Heart right ventricle (tissue), 16 donors: Measurements from ENCODE around the gene NRN1. TPM values are rescaled to one million over a fixed set of nuclear protein-coding genes. Genes with fewer than 3 reads are reported as not detected.

Experiments
- ATAC-seq, 8 donors: fragments of 200-7000 bp; cut with Tn5 transposase; one replicate each; pipeline ENCODE4 v1.9.1; 2020; ENCODE audit warnings: mild to moderate bottlenecking in 8 of 8, moderate library complexity in 8 of 8, moderate number of reproducible peaks in 1 of 8
- DNase-seq, 2 donors: peaks; one replicate each; pipeline ENCODE4 v3.0.0-alpha.2; 2020
- H3K27ac ChIP-seq, 10 donors: fragments of 200-600 bp; sonication (generic) in 2 of 10; one replicate each; pipeline versions ENCODE4 v1.5.0 to v1.8.0; 2020 to 2022; ENCODE audit warnings: mild to moderate bottlenecking in 3 of 10
- H3K27me3 ChIP-seq, 7 donors: fragments of 200-600 bp; one replicate each; pipeline ENCODE4 v1.8.0; 2021 to 2022; ENCODE audit warnings: mild to moderate bottlenecking in 2 of 7
- H3K36me3 ChIP-seq, 9 donors: fragments of 200-600 bp; sonication (generic) in 1 of 9; one replicate each; pipeline versions ENCODE4 v1.5.0 to v1.8.0; 2020 to 2022; ENCODE audit warnings: mild to moderate bottlenecking in 2 of 9
- H3K4me1 ChIP-seq, 9 donors: fragments of 200-600 bp; sonication (generic) in 1 of 9; one replicate each; pipeline versions ENCODE4 v1.5.0 to v1.8.0; 2020 to 2022; ENCODE audit warnings: mild to moderate bottlenecking in 4 of 9
- H3K4me3 ChIP-seq, 10 donors: fragments of 200-600 bp; sonication (generic) in 2 of 10; one replicate each; pipeline versions ENCODE4 v1.5.0 to v1.8.0; 2020 to 2022; ENCODE audit warnings: mild to moderate bottlenecking in 7 of 10, moderate library complexity in 2 of 10
- H3K9me3 ChIP-seq, 11 donors: fragments of 200-600 bp in 10 of 11; sonication (generic) in 2 of 11; one replicate each; pipeline versions ENCODE4 v1.5.0 to v1.8.0; 2013 to 2022; ENCODE audit warnings: mild to moderate bottlenecking in 2 of 11, control low read depth in 1 of 11, moderate library complexity in 1 of 11
- CTCF ChIP-seq, 9 donors: fragments of 200-600 bp; sonication (generic) in 2 of 9; IDR thresholded peaks; one replicate each; pipeline versions ENCODE4 v1.5.0 to v1.8.0; 2021 to 2022; ENCODE audit warnings: antibody characterized with exemption in 9 of 9, mild to moderate bottlenecking in 5 of 9, moderate library complexity in 1 of 9
- WGBS, 2 donors: extraction: QIAGEN DNeasy Blood & Tissue Kit; methylation state at CpG; one replicate each; pipeline ENCODE4 v1.1.7; 2013; ENCODE audit warnings: inconsistent platforms in 1 of 2; 5-methylcytosine and 5-hydroxymethylcytosine counted together
- intact Hi-C, 10 donors: fragments of 100-400 bp; cut with DNase I; formaldehyde crosslinking; loops; one replicate each; pipeline versions ENCODE4 v1.11.1 to v1.14.2; 2022
- polyA plus RNA-seq, 2 donors: library from polyadenylated mRNA; stranded (reverse); fragments of 200-250 nt; gene quantifications; one replicate each; pipeline ENCODE4 v1.2.3, GENCODE V29; 2013
- total RNA-seq, 10 donors: library from RNA; stranded (reverse); fragmentation: NEBNext Ultra II Directional in 3 of 10; extraction: Animal tissue kit (Norgen Biotek cat#: 25700) in 3 of 10; gene quantifications; one replicate each; pipeline versions ENCODE4 v1.2.1 to v1.2.4, GENCODE V29; 2021 to 2023
- donor health status: Arrhythmogenic right ventricular cardiomyopathy.
- donor health status: ischemic (EF 13 %, LVEDD 7.1; RV severe dilation, severe dysfunction).
- donor health status: healthy with polysubstance abuse.
- donor health status: DM: no; HTN: yes; CAD: no.
- donor health status: DM: no; HTN: no; CAD: no.
- donor health status: ischemic (EF 25% LVEDD 6.9; RV normal size, moderate dysfunction).
- donor health status: ischemic (EF 25% LVEDD 5.7; RV mildly dilated, moderate dysfunction).
- donor health status: healthy.
- donor health status: DM: yes; HTN: yes; CAD: no.
- donor health status: Ischemic cardiomyopathy.
- donor health status: ischemic (EF 35%, LVEDD 5.7; RV mildly dilated, moderate dysfunction).
- donor health status: nonischemic (EF 11% LVEDD 7.7; RV severe dilation, severe dysfunction).
- donor health status: DM: yes; HTN: yes; CAD: no.
- donor health status: PGD.
- donor health status: ischemic (EF 29% LVEDD 5.4; RV normal size, mild dysfunction).
- donor health status: nonischemic (EF 23%, LVEDD 6.1; RV moderate dilation, normal function).

NRN1 gene
- total and polyA plus RNA-seq, 12 donors: 7.1 to 24.4 (median 12.7) TPM

GRCh38 chr6:6005051-6006005 is 1.4 kb downstream of the NRN1 start:
- peaks cover 0 to 8% (median 0%) of the 10 kb centered on the region in 9 donors for H3K36me3 ChIP-seq
- no peaks in the 10 kb centered on the region for H3K9me3 ChIP-seq
- peak overlapping the region in 7 of 10 donors; percentile 72 to 91 (median 85) for H3K27ac ChIP-seq
- no peak for TF ChIP-seq CTCF (IDR thresholded peaks at IDR 0.05)
- ATAC-seq (no peak), DNase-seq (no peak)
- WGBS, 2 donors: 6 to 8% methylated on average over 13 of the region's 13 CpGs
- intact Hi-C loops: loop anchor here in 1 of 10 donors (10.0 kb wide), 1 partner anchor 659 kb away; no protein-coding TSS in a partner anchor
- H3K27me3 ChIP-seq: peaks cover 29 to 100% (median 99%) of the 10 kb centered on the region in 7 donors
- H3K4me1 ChIP-seq: peaks cover 15 to 80% (median 50%) of the 10 kb centered on the region in 9 donors
- H3K4me3 ChIP-seq: peak overlapping the region; percentile 27 to 67 (median 56)

- TF ChIP-seq CTCF (IDR thresholded peaks at IDR 0.05): no peak
- Histone ChIP-seq H3K4me1 (peaks cover 15 to 87% (median 51%) of the 10 kb centered on the region in 9 donors), H3K36me3 (peaks cover 0 to 8% (median 0%) of the 10 kb centered on the region in 9 donors), H3K4me3 (peak overlapping the region; percentile 30 to 67 (median 56)), H3K27me3 (peaks cover 29 to 100% (median 99%) of the 10 kb centered on the region in 7 donors), H3K27ac (peak overlapping the region in 9 of 10 donors; percentile 73 to 91 (median 81)), H3K9me3 (no peaks in the 10 kb centered on the region)
- ATAC-seq (no peak), DNase-seq (no peak)
- WGBS, 2 donors: 5 to 8% methylated on average over 37 of the region's 37 CpGs
- intact Hi-C loops: loop anchor here in 1 of 10 donors (10.0 kb wide), 1 partner anchor 660 kb away; no protein-coding TSS in a partner anchor
Observed at GRCh38 chr6:6004390-6004995, 2.2 kb downstream of the NRN1 start.

GRCh38 chr6:6003621-6004366 is 2.9 kb downstream of the NRN1 start:
- 2 to 3% methylated on average over 63 to 64 of the region's 64 CpGs for WGBS, 2 donors
- peak overlapping the region; percentile 30 to 67 (median 56) for H3K4me3 ChIP-seq
- H3K4me1 ChIP-seq: peaks cover 19 to 87% (median 51%) of the 10 kb centered on the region in 9 donors
- peaks cover 30 to 100% (median 99%) of the 10 kb centered on the region in 7 donors for H3K27me3 ChIP-seq
- ATAC-seq (peak in 3 of 8 donors; percentile 2 to 35 (median 23)), DNase-seq (peak; percentile 34 to 47)
- peak overlapping the region in 9 of 10 donors; percentile 73 to 91 (median 81) for H3K27ac ChIP-seq
- TF ChIP-seq CTCF (IDR thresholded peaks at IDR 0.05): peak in 1 of 9 donors; percentile 12
- H3K36me3 ChIP-seq: peaks cover 0 to 8% (median 0%) of the 10 kb centered on the region in 9 donors
- H3K9me3 ChIP-seq: no peaks in the 10 kb centered on the region
- intact Hi-C loops: loop anchor here in 1 of 10 donors (10.0 kb wide), 1 partner anchor 661 kb away; no protein-coding TSS in a partner anchor
